ENCODE results near the gene DNMT1. TPM values are rescaled to one million over a fixed set of nuclear protein-coding genes. Genes with fewer than 3 reads are reported as not detected.
"Not testable (repeated sequence)": the region's sequence is repeated elsewhere in the genome, so short reads cannot be mapped to it uniquely, and the experiment has no call there.

The DNMT1 gene
- polyA plus RNA-seq, 4 donors, result 82.1 to 134 (median 119) TPM

GRCh38 chr19:10223488-10224213 lies 28.9 kb upstream of the DNMT1 start:
- DNase-seq (ENCODE audit: low read depth in 4 of 4, low spot score in 3 of 4), result no peak

GRCh38 chr19:10222201-10222890 lies 27.6 kb upstream of the DNMT1 start:
- no peak for DNase-seq (ENCODE audit: low read depth in 4 of 4, low spot score in 3 of 4)

DNA sequence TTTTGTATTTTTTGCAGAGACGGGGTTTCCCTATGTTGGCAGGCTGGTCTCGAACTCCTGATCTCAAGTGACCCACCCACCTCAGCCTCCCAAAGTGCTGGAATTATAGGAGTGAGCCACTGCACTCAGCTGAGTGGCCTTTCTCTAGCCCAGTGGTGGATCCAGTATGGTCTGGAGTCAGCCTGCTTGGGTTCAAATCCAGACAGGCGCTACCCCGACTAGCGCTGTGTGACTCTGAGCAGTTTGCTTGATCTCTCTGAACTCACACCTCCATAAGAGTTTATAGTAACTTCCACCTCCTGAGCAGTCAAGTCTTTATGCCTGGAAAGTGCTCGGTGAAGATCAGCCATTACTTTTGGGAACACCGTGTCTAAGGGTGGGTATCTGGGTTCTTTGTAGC lies 25.9 kb upstream of the DNMT1 start:
- DNase-seq (ENCODE audit: low read depth in 4 of 4, low spot score in 3 of 4), result no peak

- no peak for DNase-seq (ENCODE audit: low read depth in 4 of 4, low spot score in 3 of 4)
These were observed 24.9 kb upstream of the DNMT1 start for GRCh38 chr19:10219678-10220077.

DNA sequence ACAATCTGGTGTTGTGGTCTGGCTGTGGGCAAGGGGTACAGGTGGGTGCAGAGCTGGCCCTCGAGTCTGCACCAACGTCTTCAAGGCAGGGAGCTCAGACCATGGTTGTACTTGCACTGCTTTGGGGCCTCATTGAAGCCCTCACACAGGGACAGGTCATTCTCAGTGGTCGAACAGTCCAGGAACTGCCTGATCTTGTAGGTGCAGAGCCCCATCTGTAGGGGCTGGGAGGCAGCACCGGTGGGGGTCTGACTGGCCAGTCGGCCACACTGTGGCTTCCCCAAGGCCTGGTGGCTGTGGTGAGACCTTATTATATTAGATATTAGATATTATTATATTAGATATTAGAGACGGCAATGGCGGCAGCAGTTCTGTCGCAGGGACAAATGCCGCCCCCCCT lies 22.3 kb upstream of the DNMT1 start:
- DNase-seq (ENCODE audit: low read depth in 4 of 4, low spot score in 3 of 4), result no peak

DNA sequence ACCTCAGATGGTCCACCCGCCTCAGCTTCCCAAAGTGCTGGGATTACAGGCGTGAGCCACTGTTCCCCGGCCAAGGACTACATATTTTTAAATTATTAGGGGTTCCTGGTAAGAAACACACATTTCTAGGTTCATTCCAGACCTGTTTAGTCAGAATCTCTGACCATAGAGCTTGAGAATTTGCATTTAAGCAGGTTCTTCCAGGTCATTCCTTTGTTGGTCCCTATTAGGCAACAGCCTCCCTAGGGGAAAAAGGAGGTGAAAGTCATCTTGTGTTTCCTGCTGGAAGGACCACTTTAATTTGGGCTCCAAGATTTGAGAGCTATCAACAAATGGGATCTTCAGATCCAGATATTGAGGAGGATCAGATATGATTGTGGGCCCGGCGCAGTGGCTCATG lies 20.0 kb upstream of the DNMT1 start:
- no peak for DNase-seq (ENCODE audit: low read depth in 4 of 4, low spot score in 3 of 4)

DNA sequence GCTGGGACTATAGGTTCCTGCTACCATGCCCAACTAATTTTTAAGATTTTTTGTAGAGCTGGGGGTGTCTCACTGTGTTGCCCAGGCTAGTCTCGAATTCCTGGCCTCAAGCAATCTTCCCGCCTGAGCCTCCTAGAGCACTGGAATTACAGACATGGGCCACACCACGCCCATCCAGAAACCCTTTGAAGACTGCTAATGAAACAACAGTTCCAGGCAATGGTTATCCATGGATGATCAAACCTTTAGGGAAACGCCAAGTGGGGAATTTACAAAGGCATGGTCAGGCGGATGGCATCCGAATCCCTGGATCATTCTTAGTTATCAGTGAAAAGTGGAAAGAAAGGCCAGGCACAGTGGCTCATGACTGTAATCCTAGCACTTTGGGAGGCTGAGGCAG lies 16.9 kb upstream of the DNMT1 start:
- no peak for DNase-seq (ENCODE audit: low read depth in 4 of 4, low spot score in 3 of 4)

DNA sequence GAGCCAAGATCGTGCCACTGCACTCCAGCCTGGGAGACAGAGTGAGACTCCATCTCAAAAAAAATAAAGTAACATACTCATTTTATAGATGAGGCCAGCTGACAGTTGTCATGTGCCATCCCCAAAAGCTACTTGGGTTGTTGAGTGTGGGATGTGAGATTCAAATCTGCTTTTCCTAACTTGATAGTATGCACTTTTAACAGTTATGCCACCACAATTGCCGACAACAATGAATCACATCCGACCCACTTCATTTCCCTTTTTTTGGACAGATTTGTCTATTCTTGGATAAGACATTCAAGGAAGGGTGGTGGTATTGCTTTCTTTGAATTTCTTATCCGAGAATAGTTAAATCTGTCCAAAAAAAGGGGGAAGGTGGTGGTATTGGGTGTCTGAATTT lies 16.3 kb upstream of the DNMT1 start:
- no peak for DNase-seq (ENCODE audit: low read depth in 4 of 4, low spot score in 3 of 4)

DNA sequence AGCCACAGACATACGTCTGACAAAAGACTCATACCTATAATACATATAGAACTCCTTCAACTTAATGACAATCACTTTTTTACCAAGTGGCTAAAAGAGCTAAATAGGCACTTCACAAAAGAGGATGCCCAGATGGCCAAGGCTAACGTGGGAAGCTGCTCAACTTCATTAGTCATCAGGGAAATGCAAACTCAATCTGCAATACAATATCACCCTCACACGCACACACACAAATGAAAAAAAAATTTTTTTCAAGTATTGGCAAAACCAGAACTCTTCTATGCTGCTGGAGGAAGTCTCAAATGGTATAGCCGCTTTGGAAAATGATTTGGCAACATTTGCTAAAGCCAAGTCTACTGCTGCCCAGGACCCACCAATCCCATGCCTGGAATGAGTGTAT lies 14.6 kb upstream of the DNMT1 start:
- DNase-seq (ENCODE audit: low read depth in 4 of 4, low spot score in 3 of 4), result no peak

DNA sequence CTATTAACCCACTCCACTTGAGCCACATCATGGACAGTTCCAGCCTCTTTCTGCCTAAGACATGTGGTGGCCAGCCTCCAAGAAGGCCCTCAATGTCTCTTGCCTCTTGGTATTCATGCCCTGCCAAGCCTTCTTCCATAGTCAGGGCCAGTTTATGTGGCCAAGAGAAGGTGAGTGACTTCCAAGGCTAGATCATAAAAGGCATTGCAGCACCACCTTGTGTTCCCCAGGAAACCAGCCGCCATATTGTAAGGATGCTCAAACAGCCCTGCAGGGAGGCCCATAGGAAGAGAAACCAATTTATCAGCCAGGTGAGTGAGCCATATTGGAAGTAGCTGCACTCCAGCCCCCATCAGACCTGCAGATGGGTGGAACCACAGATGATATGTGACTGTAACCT lies 12.3 kb upstream of the DNMT1 start:
- no peak for DNase-seq (ENCODE audit: low read depth in 4 of 4, low spot score in 3 of 4)

DNA sequence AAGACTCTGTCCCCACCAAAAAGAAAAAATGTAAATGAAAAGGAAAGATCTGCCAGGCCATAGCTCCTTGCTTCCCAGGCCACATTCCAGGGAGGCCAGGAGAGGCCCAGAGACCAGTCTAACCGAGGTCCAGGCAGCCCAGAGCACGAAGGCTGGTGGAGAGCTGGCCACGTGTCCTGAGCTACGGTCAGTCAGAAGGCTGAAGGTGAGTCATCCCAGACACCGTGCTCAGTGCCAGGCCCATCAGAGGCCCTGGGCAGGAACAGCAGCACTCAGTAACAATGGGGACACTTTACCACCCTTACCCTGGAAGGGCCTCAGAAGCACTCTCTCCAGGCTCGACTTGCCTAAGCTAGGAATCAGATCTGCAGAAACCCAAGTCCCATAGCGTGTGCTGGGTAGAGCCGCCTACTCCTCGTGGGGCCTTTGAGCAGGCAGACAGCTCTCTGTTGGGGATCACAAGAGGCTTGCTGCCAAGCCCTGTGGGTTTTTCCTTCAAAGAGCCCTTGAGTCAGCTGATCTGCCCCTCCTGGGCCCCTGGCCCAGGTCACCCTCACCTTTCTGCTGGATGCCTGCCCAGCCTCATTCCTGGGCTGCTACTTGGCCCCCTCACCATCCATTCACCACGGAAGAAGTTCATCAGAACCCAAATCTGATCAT lies 11.6 kb upstream of the DNMT1 start:
- DNase-seq (ENCODE audit: low read depth in 4 of 4, low spot score in 3 of 4), result no peak

GRCh38 chr19:10205636-10206035 lies 10.9 kb upstream of the DNMT1 start:
- no peak for DNase-seq (ENCODE audit: low read depth in 4 of 4, low spot score in 3 of 4)

DNA sequence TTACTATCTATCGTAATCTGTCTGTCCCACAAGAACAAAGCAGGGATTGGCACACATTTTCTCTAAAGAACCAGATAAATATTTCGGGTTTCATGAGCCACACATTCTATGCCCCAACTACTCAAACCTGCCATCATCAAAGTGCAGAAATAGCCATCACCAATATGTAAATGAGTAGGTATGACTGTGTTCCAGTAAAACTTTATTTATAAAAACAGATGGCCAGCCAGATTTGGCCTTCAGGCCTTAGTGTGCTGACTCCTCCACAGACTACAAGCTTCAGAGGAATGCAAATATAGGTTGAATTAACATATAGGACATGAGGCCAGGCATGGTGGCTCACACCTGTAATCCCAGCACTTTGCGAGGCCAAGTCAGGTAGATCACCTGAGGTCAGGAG lies 8.9 kb upstream of the DNMT1 start:
- DNase-seq (ENCODE audit: low read depth in 4 of 4, low spot score in 3 of 4), result no peak

- no peak for DNase-seq (ENCODE audit: low read depth in 4 of 4, low spot score in 3 of 4)
These were observed 6.4 kb upstream of the DNMT1 start for GRCh38 chr19:10201176-10201575.

GRCh38 chr19:10200101-10200500 lies 5.3 kb upstream of the DNMT1 start:
- DNase-seq (ENCODE audit: low read depth in 4 of 4, low spot score in 3 of 4), result not testable (repeated sequence)

DNA sequence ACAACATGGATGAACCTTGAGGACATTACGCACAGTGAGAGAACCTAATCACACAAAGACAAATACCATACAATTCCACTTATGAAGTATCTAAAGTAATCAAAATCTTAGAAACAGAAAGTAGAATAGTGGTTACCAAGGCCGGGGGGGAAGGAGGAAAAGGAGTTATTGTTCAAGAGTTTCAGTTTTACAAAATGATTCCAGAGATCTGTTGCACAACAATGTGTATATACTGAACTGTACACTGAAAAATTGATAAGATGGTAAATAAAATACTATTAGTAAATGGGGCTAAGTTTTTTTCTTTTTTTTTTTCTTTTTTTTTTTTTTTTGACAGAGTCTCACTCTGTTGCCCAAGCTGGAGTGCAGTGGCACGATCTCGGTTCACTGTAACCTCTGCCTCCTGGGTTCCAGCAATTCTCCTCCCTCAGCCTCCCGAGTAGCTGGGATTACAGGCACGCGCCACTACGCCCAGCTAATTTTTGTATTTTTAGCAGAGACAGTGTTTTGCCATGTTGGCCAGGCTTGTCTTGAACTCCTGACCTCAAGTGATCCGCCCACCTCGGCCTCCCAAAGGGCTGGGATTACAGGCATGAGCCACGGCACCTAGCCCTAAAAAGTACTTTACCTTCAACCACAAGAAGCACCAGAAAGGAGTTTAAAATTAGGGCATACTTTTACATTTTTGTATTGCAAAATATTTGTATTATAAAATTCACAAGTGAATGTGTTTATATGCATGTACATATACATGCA lies 4.3 kb upstream of the DNMT1 start:
- DNase-seq (ENCODE audit: low read depth in 4 of 4, low spot score in 3 of 4), result not testable (repeated sequence)

DNA sequence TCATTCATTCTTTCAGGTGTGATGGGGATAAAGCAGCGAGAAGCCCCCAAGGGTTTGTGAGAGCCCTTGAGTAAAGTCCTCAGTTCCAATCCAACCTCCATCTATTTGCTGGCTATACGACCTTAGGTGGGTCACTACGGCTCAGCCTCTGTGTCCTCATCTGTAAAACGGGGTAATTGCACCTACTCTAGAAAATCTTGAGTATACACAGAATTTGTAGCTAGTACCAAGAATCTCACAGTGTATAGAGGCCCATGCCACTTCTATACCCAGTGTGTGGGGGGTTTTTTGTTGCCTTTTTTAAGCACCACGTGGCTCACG lies 406 bp upstream of the DNMT1 start:
- DNase-seq (ENCODE audit: low read depth in 4 of 4, low spot score in 3 of 4), result no peak

DNA sequence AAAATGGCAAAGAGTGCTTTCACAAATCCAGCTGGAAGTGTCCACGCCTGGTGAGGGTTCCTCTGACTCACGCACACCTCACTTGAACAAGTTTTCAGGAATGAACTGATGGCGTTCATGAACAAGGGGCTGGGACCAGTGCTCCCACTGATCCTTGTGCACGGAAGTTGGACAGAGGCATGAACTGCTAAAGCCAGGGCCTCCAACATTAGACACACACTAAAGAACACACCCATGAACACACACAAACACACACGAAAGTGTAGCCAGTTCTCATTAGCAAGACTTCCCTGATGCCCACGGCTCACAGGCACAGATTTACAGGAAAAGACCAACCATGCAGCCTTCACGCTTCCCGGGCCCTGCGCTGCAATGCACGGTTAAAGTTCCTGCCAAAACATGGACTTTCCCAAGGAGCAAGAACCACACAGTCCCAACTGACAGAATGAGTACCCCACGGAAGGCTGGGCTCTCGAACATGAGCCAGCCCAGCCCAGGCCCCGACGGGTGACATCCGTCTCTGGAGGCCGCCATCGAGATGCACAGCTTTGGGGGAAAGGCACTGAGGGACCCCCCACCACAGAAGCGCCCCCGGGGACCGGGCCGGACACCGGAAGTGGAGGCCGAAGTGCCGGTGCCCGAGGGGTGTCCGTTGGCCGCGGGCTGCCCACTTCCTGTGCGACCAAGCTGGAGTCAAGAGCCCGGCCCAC lies 808 bp downstream of the DNMT1 start:
- DNase-seq (ENCODE audit: low read depth in 4 of 4, low spot score in 3 of 4), result peak in 1 of 4 donors; percentile 2

GRCh38 chr19:10192922-10193321 lies 1.8 kb downstream of the DNMT1 start:
- no peak for DNase-seq (ENCODE audit: low read depth in 4 of 4, low spot score in 3 of 4)

- no peak for DNase-seq (ENCODE audit: low read depth in 4 of 4, low spot score in 3 of 4)
These were observed 3.4 kb downstream of the DNMT1 start for GRCh38 chr19:10191347-10191746.

GRCh38 chr19:10190026-10190425 lies 4.7 kb downstream of the DNMT1 start:
- DNase-seq (ENCODE audit: low read depth in 4 of 4, low spot score in 3 of 4), result no peak
